Natural killer cell (primary cell): Measurements from ENCODE around the gene SPTBN4. TPM values are rescaled to one million over a fixed set of nuclear protein-coding genes. Genes with fewer than 3 reads are reported as not detected.

Source experiments
- ATAC-seq, 3 donors: fragments of 150-1000 bp in 2 of 3; fragments of 200-7000 bp in 1 of 3; cut with Tn5 transposase; 1 replicate in 1 of 3; 2 replicates in 2 of 3; pipeline ENCODE4 v1.10.0; 2021; ENCODE audit warnings: mild to moderate bottlenecking in 2 of 3, moderate library complexity in 2 of 3
- DNase-seq, 2 donors: peaks; one replicate each; pipeline versions ENCODE4 v3.0.0 to v3.0.0-alpha.2; 2013 to 2021; ENCODE audit warnings: mixed read lengths in 1 of 2
- H3K27ac ChIP-seq: one replicate; pipeline ENCODE4 v1.5.1; 2013; ENCODE audit warnings: mild to moderate bottlenecking, low read length
- H3K27me3 ChIP-seq: one replicate; pipeline ENCODE4 v1.6.1; 2013; ENCODE audit warnings: low read length; ENCODE audit not compliant: control insufficient read depth, insufficient read depth
- H3K36me3 ChIP-seq: one replicate; pipeline ENCODE4 v1.6.1; 2013; ENCODE audit warnings: low read length; ENCODE audit not compliant: control insufficient read depth, insufficient read depth
- H3K4me1 ChIP-seq: one replicate; pipeline ENCODE4 v1.6.1; 2013; ENCODE audit warnings: low read length; ENCODE audit not compliant: control insufficient read depth, insufficient read depth
- H3K4me3 ChIP-seq: one replicate; pipeline ENCODE4 v1.5.1; 2013; ENCODE audit warnings: low read length
- H3K9me3 ChIP-seq: one replicate; pipeline ENCODE4 v1.6.1; 2013; ENCODE audit warnings: low read length; ENCODE audit not compliant: control insufficient read depth, insufficient read depth
- H3K27ac Mint-ChIP-seq, 2 donors: one replicate each; pipeline ENCODE4 v1.8.0; 2022; ENCODE audit warnings: mild to moderate bottlenecking in 2 of 2, mixed read lengths in 2 of 2, moderate library complexity in 1 of 2
- H3K27me3 Mint-ChIP-seq, 2 donors: one replicate each; pipeline ENCODE4 v1.8.0; 2022; ENCODE audit warnings: low read depth in 2 of 2, mixed read lengths in 2 of 2
- H3K36me3 Mint-ChIP-seq: one replicate; pipeline ENCODE4 v1.8.0; 2022; ENCODE audit warnings: mixed read lengths
- H3K4me1 Mint-ChIP-seq, 2 donors: one replicate each; pipeline ENCODE4 v1.8.0; 2022; ENCODE audit warnings: mixed read lengths in 2 of 2
- H3K4me3 Mint-ChIP-seq: one replicate; pipeline ENCODE4 v1.8.0; 2022; ENCODE audit warnings: mild to moderate bottlenecking, moderate library complexity, mixed read lengths
- H3K9me3 Mint-ChIP-seq, 2 donors: one replicate each; pipeline ENCODE4 v1.8.0; 2022; ENCODE audit warnings: mixed read lengths in 2 of 2
- CTCF ChIP-seq: fragments of 200-600 bp; IDR thresholded peaks from one replicate; pipeline ENCODE4 v1.8.0; 2022; ENCODE audit warnings: antibody characterized with exemption
- WGBS: methylation state at CpG from one replicate; pipeline ENCODE4 v1.1.7; 2013; ENCODE audit warnings: missing lambda C conversion rate; ENCODE audit not compliant: insufficient coverage; 5-methylcytosine and 5-hydroxymethylcytosine counted together
- intact Hi-C: fragments of 100-400 bp; cut with micrococcal nuclease; formaldehyde crosslinking; loops from one replicate; pipeline ENCODE4 v1.14.2; 2022
- total RNA-seq, 4 donors: library from RNA; stranded (reverse); fragments of 120-200 nt in 1 of 4; gene quantifications; one replicate each; pipeline versions ENCODE4 v1.2.3 to v1.2.4, GENCODE V29; 2013 to 2022

SPTBN4 gene
- total RNA-seq, 3 donors from 2014 or later (not counting 1 experiment from before 2014, with no cell fraction given): 0.16 to 0.63 (median 0.31) TPM

- no peak for DNase-seq
- no peak for TF ChIP-seq CTCF
- no peaks in the 10 kb centered on the region for H3K36me3 ChIP-seq
- no peak for ATAC-seq
- Mint-ChIP-seq H3K4me1 (peaks cover 7 to 9% of the 10 kb centered on the region in 2 donors), H3K27ac (no peak overlapping the region), H3K36me3 (no peaks in the 10 kb centered on the region), H3K4me3 (no peak overlapping the region), H3K27me3 (peaks cover 16 to 35% of the 10 kb centered on the region in 2 donors), H3K9me3 (no peaks in the 10 kb centered on the region)
- no peaks in the 10 kb centered on the region for H3K9me3 ChIP-seq
- peaks cover 6% of the 10 kb centered on the region for H3K4me1 ChIP-seq
- intact Hi-C loops: no loop called here
- H3K4me3 ChIP-seq: no peak overlapping the region
- 63% methylated on average over 25 of the region's 25 CpGs for WGBS
- H3K27ac ChIP-seq: no peak overlapping the region
- peaks cover 2% of the 10 kb centered on the region for H3K27me3 ChIP-seq
Measured at GRCh38 chr19:40489882-40490230, 23.1 kb downstream of the SPTBN4 start.

- no peak for TF ChIP-seq CTCF
- Histone ChIP-seq H3K9me3 (no peaks in the 10 kb centered on the region), H3K36me3 (no peaks in the 10 kb centered on the region), H3K27me3 (peaks cover 2% of the 10 kb centered on the region), H3K4me3 (no peak overlapping the region), H3K27ac (no peak overlapping the region), H3K4me1 (peaks cover 6% of the 10 kb centered on the region)
- H3K9me3 Mint-ChIP-seq: no peaks in the 10 kb centered on the region
- intact Hi-C loops: no loop called here
- peaks cover 7 to 9% of the 10 kb centered on the region in 2 donors for H3K4me1 Mint-ChIP-seq
- no peaks in the 10 kb centered on the region for H3K36me3 Mint-ChIP-seq
- H3K4me3 Mint-ChIP-seq: no peak overlapping the region
- WGBS: 92% methylated on average over 3 of the region's 3 CpGs
- H3K27me3 Mint-ChIP-seq: peaks cover 16 to 38% of the 10 kb centered on the region in 2 donors
- no peak for ATAC-seq
- no peak overlapping the region for H3K27ac Mint-ChIP-seq
- DNase-seq: no peak
Measured at GRCh38 chr19:40492274-40492673, 25.5 kb downstream of the SPTBN4 start.

- no peak for ATAC-seq
- intact Hi-C loops: no loop called here
- H3K27ac ChIP-seq: no peak overlapping the region
- H3K27me3 ChIP-seq: no peaks in the 10 kb centered on the region
- no peak overlapping the region for H3K27ac Mint-ChIP-seq
- no peaks in the 10 kb centered on the region for H3K4me1 Mint-ChIP-seq
- no peaks in the 10 kb centered on the region for H3K9me3 ChIP-seq
- no peak overlapping the region for H3K4me3 ChIP-seq
- no peaks in the 10 kb centered on the region for H3K9me3 Mint-ChIP-seq
- no peaks in the 10 kb centered on the region for H3K4me1 ChIP-seq
- no peak for DNase-seq
- H3K36me3 ChIP-seq: no peaks in the 10 kb centered on the region
- WGBS: 52% methylated on average over 4 of the region's 4 CpGs
- no peak overlapping the region for H3K4me3 Mint-ChIP-seq
- peaks cover 7 to 29% of the 10 kb centered on the region in 2 donors for H3K27me3 Mint-ChIP-seq
- no peak for TF ChIP-seq CTCF
- no peaks in the 10 kb centered on the region for H3K36me3 Mint-ChIP-seq
Measured at GRCh38 chr19:40493778-40494177, 27.0 kb downstream of the SPTBN4 start.

GRCh38 chr19:40494191-40494838 lies 27.5 kb downstream of the SPTBN4 start:
- H3K36me3 ChIP-seq: no peaks in the 10 kb centered on the region
- WGBS: 58% methylated on average over 1 of the region's 1 CpG
- no peaks in the 10 kb centered on the region for H3K9me3 Mint-ChIP-seq
- no peak overlapping the region for H3K27ac Mint-ChIP-seq
- no peaks in the 10 kb centered on the region for H3K27me3 ChIP-seq
- no peak for TF ChIP-seq CTCF
- no peak for ATAC-seq
- H3K4me3 ChIP-seq: no peak overlapping the region
- no peaks in the 10 kb centered on the region for H3K4me1 Mint-ChIP-seq
- H3K36me3 Mint-ChIP-seq: no peaks in the 10 kb centered on the region
- no peak for DNase-seq
- no peak overlapping the region for H3K4me3 Mint-ChIP-seq
- H3K4me1 ChIP-seq: no peaks in the 10 kb centered on the region
- peaks cover 7 to 25% of the 10 kb centered on the region in 2 donors for H3K27me3 Mint-ChIP-seq
- no peak overlapping the region for H3K27ac ChIP-seq
- intact Hi-C loops: no loop called here
- H3K9me3 ChIP-seq: no peaks in the 10 kb centered on the region
